HL-60 (cell line): ENCODE data around the gene SLC25A48.

ENCODE experiments used
- DNase-seq, 2 experiments: peaks; one replicate each; pipeline ENCODE4 v3.0.0-alpha.2; 2010 to 2020; ENCODE audit warnings: low read depth in 1 of 2, low spot score in 1 of 2
- H3K27ac ChIP-seq: fragments of 250-450 bp; sonication (Bioruptor Pico); replicated peaks from 2 replicates; pipeline ENCODE4 v1.5.1; 2020; ENCODE audit warnings: mild to moderate bottlenecking, moderate library complexity
- H3K27me3 ChIP-seq: fragments of 250-450 bp; sonication (Bioruptor Pico); 2 replicates; pipeline ENCODE4 v1.5.1; 2021; ENCODE audit warnings: mild to moderate bottlenecking, moderate library complexity; ENCODE audit not compliant: insufficient read depth, poor library complexity, severe bottlenecking
- H3K4me3 ChIP-seq: replicated peaks from 2 replicates; pipeline ENCODE4 v1.5.1; 2011; ENCODE audit warnings: mild to moderate bottlenecking, control low read depth, low read length; ENCODE audit not compliant: insufficient read depth
- GABPA ChIP-seq: IDR thresholded peaks from 2 replicates; pipeline ENCODE4 v1.6.1; 2012; ENCODE audit warnings: low read depth
- POLR2AphosphoS5 ChIP-seq: IDR thresholded peaks from 2 replicates; pipeline ENCODE4 v1.6.1; 2012; ENCODE audit warnings: low read depth
- SPI1 ChIP-seq: IDR thresholded peaks from 2 replicates; pipeline ENCODE4 v1.6.1; 2012; ENCODE audit warnings: low read depth, mild to moderate bottlenecking, borderline replicate concordance
- TF ChIP-seq, protein P1 (sequence below): IDR thresholded peaks from 2 replicates; pipeline ENCODE4 v1.6.1; 2012; ENCODE audit warnings: low read depth; ENCODE audit not compliant: insufficient replicate concordance
- TF ChIP-seq, protein P2 (sequence below): IDR thresholded peaks from one replicate; pipeline ENCODE4 v1.5.1; 2011; ENCODE audit warnings: low read length, control low read depth, inconsistent platforms; ENCODE audit not compliant: insufficient read depth

Gene SLC25A48

DNA sequence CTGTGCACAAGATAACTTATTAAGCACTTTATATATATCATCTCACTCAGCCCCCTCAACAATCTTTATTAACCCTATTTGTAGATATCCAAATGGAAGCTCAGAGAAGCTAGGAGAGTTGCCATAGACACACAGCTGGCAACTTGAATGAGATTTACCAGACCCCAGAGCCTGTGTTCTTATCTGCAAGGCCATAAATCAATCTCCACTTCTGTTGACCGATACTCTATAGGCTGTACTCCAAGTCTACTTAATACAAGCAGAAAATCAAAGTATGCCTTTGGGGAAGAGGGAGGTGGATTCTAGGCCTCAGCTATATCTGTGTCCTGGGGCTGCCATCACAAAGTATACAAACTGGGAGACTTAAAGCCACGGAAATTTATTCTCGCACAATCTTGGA, 67.2 kb downstream of the SLC25A48 start:
- no peak overlapping the region for H3K4me3 ChIP-seq
- H3K27me3 ChIP-seq, result no peaks in the 10 kb centered on the region
- DNase-seq, result no peak
- no peak for TF ChIP-seq GABPA
- TF ChIP-seq, protein P1, sequence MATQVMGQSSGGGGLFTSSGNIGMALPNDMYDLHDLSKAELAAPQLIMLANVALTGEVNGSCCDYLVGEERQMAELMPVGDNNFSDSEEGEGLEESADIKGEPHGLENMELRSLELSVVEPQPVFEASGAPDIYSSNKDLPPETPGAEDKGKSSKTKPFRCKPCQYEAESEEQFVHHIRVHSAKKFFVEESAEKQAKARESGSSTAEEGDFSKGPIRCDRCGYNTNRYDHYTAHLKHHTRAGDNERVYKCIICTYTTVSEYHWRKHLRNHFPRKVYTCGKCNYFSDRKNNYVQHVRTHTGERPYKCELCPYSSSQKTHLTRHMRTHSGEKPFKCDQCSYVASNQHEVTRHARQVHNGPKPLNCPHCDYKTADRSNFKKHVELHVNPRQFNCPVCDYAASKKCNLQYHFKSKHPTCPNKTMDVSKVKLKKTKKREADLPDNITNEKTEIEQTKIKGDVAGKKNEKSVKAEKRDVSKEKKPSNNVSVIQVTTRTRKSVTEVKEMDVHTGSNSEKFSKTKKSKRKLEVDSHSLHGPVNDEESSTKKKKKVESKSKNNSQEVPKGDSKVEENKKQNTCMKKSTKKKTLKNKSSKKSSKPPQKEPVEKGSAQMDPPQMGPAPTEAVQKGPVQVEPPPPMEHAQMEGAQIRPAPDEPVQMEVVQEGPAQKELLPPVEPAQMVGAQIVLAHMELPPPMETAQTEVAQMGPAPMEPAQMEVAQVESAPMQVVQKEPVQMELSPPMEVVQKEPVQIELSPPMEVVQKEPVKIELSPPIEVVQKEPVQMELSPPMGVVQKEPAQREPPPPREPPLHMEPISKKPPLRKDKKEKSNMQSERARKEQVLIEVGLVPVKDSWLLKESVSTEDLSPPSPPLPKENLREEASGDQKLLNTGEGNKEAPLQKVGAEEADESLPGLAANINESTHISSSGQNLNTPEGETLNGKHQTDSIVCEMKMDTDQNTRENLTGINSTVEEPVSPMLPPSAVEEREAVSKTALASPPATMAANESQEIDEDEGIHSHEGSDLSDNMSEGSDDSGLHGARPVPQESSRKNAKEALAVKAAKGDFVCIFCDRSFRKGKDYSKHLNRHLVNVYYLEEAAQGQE, result no peak
- no peak for TF ChIP-seq SPI1
- TF ChIP-seq, protein P2, sequence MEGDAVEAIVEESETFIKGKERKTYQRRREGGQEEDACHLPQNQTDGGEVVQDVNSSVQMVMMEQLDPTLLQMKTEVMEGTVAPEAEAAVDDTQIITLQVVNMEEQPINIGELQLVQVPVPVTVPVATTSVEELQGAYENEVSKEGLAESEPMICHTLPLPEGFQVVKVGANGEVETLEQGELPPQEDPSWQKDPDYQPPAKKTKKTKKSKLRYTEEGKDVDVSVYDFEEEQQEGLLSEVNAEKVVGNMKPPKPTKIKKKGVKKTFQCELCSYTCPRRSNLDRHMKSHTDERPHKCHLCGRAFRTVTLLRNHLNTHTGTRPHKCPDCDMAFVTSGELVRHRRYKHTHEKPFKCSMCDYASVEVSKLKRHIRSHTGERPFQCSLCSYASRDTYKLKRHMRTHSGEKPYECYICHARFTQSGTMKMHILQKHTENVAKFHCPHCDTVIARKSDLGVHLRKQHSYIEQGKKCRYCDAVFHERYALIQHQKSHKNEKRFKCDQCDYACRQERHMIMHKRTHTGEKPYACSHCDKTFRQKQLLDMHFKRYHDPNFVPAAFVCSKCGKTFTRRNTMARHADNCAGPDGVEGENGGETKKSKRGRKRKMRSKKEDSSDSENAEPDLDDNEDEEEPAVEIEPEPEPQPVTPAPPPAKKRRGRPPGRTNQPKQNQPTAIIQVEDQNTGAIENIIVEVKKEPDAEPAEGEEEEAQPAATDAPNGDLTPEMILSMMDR, result no peak
- TF ChIP-seq POLR2AphosphoS5, result no peak
- H3K27ac ChIP-seq, result no peak overlapping the region

DNA sequence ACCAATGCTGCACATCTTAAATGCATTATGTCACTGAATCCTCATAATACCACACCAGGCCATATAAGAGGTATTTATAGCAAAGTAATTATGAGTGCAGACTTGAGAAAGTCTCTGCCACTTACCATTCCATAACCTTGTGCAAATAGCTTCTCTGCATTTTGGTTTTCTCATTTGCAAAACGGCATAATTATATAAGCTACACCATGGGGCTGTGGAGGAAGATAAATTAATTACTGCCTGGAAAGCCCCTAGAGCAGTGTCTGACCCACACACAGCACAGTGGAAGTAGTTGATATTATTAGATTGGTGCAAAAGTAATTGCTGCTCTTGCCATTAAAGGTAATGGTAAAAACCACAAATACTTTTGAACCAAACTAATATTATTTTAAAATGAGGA, 70.7 kb downstream of the SLC25A48 start:
- Histone ChIP-seq H3K27me3 (no peaks in the 10 kb centered on the region), H3K27ac (no peak overlapping the region), H3K4me3 (no peak overlapping the region)
- DNase-seq, result no peak
- TF ChIP-seq, protein P1, result no peak
- TF ChIP-seq GABPA (no peak), POLR2AphosphoS5 (no peak), SPI1 (no peak)
- TF ChIP-seq, protein P2, result no peak

DNA sequence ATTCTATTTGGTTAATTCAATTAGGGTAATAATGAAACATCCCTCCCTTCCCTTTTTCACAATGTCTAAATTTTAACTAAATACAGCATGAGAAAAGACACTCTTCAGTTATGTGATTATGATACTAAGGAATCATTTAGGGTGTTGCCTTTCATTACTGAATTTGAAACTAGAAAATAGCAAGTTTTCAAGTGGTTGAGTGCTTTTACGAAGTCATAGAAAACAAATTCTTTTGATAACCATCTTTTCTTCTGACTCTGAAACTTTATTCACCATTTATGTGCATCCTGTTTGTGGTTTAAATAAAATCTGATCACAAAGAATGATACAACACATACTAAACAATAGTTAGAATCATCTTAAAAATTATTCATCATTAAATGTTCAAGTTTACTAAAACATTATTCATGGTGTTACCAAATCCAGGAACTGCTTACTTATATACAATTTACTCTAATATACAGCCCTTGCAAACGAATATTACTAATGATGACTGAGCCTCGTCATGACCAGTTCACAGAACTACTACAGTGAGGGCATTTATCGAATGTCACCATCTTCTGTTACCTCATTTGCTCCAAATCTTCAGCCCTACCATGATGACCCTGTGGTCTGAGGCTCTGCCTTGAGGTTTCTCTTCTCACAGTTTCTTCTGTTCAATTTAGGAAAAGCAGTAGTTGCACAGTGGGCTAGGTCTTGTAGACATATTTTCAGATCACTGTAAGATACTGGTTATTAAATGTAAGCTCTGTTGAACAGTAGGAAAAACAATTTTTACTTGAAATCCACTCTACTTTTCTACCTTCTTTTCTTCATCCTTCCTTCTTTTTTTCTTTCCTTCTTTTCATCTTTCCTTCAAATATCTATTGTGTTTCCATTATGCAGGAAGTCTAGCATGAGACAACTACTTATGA, 79.5 kb downstream of the SLC25A48 start:
- TF ChIP-seq GABPA (no peak), POLR2AphosphoS5 (no peak), SPI1 (no peak)
- TF ChIP-seq, protein P1, result no peak
- TF ChIP-seq, protein P2, result no peak
- Histone ChIP-seq H3K27me3 (no peaks in the 10 kb centered on the region), H3K27ac (no peak overlapping the region), H3K4me3 (no peak overlapping the region)
- no peak for DNase-seq
